ENCODE results near the gene ECE1. TPM values are rescaled to one million over a fixed set of nuclear protein-coding genes. Genes with fewer than 3 reads are reported as not detected.

ECE1 gene
- total and polyA plus RNA-seq, 10 of the 15 experiments (the other 5 are each of a cell fraction or from before 2014, with no cell fraction given): 0.97 to 81.0 (median 37.0) TPM

DNA sequence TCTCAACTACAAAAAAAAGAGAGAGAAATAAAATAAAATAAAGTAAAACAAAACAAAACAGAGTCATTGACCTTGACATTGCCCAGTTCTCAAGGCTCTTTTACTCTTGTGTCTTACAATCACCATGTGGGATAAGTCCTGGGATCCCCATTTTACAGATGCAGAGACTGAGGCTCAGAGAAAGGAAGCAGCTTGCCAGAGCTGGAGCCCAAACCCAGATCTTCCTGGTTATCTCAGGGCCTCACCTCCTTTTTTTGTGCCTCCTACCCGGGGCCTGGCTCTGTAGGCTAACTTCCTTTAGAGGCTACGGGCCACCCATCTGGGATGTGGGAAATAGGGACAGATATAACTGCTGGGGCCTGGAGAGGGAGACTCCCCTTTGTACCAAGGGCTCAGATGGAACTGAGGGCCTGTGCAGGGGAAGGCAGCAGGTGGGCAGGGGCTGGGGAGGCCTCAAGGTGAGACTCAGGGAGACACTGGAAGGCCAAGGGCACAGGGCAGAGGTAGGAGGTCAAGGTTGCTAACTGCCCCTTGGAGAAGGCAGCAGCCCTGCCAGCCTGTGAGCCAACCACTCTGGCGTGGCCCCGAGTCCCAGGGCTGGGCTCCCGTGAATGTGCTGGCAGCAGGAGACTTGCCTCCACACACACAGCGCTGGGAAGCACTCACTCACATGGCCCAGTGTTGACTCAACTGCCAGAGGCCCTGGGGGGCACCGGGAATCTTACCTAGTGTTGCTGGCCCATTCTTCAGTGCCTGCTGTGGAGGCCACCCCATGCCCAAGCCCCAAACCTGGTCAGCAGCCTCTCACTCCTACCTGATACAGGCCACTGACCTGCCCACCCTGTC lies 6.5 kb upstream of the ECE1 start (continued):
- TF ChIP-seq, protein P1, sequence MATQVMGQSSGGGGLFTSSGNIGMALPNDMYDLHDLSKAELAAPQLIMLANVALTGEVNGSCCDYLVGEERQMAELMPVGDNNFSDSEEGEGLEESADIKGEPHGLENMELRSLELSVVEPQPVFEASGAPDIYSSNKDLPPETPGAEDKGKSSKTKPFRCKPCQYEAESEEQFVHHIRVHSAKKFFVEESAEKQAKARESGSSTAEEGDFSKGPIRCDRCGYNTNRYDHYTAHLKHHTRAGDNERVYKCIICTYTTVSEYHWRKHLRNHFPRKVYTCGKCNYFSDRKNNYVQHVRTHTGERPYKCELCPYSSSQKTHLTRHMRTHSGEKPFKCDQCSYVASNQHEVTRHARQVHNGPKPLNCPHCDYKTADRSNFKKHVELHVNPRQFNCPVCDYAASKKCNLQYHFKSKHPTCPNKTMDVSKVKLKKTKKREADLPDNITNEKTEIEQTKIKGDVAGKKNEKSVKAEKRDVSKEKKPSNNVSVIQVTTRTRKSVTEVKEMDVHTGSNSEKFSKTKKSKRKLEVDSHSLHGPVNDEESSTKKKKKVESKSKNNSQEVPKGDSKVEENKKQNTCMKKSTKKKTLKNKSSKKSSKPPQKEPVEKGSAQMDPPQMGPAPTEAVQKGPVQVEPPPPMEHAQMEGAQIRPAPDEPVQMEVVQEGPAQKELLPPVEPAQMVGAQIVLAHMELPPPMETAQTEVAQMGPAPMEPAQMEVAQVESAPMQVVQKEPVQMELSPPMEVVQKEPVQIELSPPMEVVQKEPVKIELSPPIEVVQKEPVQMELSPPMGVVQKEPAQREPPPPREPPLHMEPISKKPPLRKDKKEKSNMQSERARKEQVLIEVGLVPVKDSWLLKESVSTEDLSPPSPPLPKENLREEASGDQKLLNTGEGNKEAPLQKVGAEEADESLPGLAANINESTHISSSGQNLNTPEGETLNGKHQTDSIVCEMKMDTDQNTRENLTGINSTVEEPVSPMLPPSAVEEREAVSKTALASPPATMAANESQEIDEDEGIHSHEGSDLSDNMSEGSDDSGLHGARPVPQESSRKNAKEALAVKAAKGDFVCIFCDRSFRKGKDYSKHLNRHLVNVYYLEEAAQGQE (IDR thresholded peaks at IDR 0.05; ENCODE audit: low read depth, low read length): no peak
- TF ChIP-seq CREM (IDR thresholded peaks at IDR 0.05; ENCODE audit: low read depth): no peak
- TF ChIP-seq, protein P2, sequence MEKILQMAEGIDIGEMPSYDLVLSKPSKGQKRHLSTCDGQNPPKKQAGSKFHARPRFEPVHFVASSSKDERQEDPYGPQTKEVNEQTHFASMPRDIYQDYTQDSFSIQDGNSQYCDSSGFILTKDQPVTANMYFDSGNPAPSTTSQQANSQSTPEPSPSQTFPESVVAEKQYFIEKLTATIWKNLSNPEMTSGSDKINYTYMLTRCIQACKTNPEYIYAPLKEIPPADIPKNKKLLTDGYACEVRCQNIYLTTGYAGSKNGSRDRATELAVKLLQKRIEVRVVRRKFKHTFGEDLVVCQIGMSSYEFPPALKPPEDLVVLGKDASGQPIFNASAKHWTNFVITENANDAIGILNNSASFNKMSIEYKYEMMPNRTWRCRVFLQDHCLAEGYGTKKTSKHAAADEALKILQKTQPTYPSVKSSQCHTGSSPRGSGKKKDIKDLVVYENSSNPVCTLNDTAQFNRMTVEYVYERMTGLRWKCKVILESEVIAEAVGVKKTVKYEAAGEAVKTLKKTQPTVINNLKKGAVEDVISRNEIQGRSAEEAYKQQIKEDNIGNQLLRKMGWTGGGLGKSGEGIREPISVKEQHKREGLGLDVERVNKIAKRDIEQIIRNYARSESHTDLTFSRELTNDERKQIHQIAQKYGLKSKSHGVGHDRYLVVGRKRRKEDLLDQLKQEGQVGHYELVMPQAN (conservative IDR thresholded peaks at IDR 0.05): no peak

- no TSS peak for BruUV-seq (replicated peaks)
- Histone ChIP-seq H3K79me2 (ENCODE audit: control insufficient read depth, insufficient read depth, low read length) (no peaks in the 10 kb centered on the region), H3K4me2 (ENCODE audit: control insufficient read depth, insufficient read depth) (peak overlapping the region; percentile 99), H3K27ac (ENCODE audit: control insufficient read depth, insufficient read depth) (peak overlapping the region; percentile 96), H2AFZ (ENCODE audit: control insufficient read depth, low read depth, low read length) (no peak overlapping the region), H3K36me3 (ENCODE audit: control insufficient read depth in 2 of 2, insufficient read depth in 2 of 2, low read length in 1 of 2) (peaks cover 0 to 13% of the 10 kb centered on the region in 2 experiments; a peak in 2 of 4 replicates), H4K20me1 (ENCODE audit: control insufficient read depth, insufficient read depth) (no peaks in the 10 kb centered on the region), H3K27me3 (replicated peaks in 1 of 2; ENCODE audit: control insufficient read depth in 2 of 2, insufficient read depth in 2 of 2, low read length in 1 of 2) (no peaks in the 10 kb centered on the region), H3K4me1 (ENCODE audit: control insufficient read depth, insufficient read depth, low read length) (peaks cover 55% of the 10 kb centered on the region), H3K4me3 (no peak overlapping the region), H3K9ac (ENCODE audit: control insufficient read depth, insufficient read depth, low read length) (peak overlapping the region; percentile 25; the same call in 1 of the 2 replicates), H3K9me3 (replicated peaks; ENCODE audit: control insufficient read depth, insufficient read depth, low read length) (no peaks in the 10 kb centered on the region)
- POLR2A ChIA-PET: interaction anchor here (1.4 to 7.1 kb wide), 4 partner anchors 17 to 48 kb away, joined by 5 to 88 read pairs (median 64); no protein-coding TSS in a partner anchor
- RAD21 ChIA-PET (ENCODE audit: unreplicated experiment): interaction anchor here (1.4 to 5.5 kb wide), 6 partner anchors 29 to 78 kb away, joined by 3 to 97 read pairs (median 26); no protein-coding TSS in a partner anchor
- FAIRE-seq (no peak), DNase-seq (ENCODE audit: low read depth, low spot score) (no peak), ATAC-seq (no peak)
- intact Hi-C loops (cut with micrococcal nuclease; ENCODE audit: unreplicated experiment) (no loop called here), in situ Hi-C loops (cut with MboI) (no loop called here)
- CTCF ChIA-PET: interaction anchor here (0.9 to 19.3 kb wide), 9 partner anchors 9 to 73 kb away, joined by 3 to 131 read pairs (median 19); no protein-coding TSS in a partner anchor
- no peak for TF ChIP-seq ATF3 (IDR thresholded peaks at IDR 0.05; ENCODE audit: borderline replicate concordance, extremely low read depth, low read depth, low read length)
- no peak for TF ChIP-seq RBBP5 (conservative IDR thresholded peaks at IDR 0.05)
- no peak for TF ChIP-seq EED (IDR thresholded peaks at IDR 0.05; ENCODE audit: low read depth)
- TF ChIP-seq SREBF1 (IDR thresholded peaks at IDR 0.05; ENCODE audit: low read length): no peak
- TF ChIP-seq TCF3 (IDR thresholded peaks at IDR 0.05; ENCODE audit: borderline replicate concordance, insufficient read depth, low read depth, low read length): no peak
- 52% methylated on average over 6 of the region's 6 CpGs for whole genome bisulfite sequencing (ENCODE audit: insufficient coverage, insufficient replicate concordance, low lambda C conversion rate, missing lambda C conversion rate)
- SMC1A ChIA-PET (ENCODE audit: uncharacterized antibody, unreplicated experiment): interaction anchor here (1.0 to 7.7 kb wide), 8 partner anchors 11 to 63 kb away, joined by 3 to 123 read pairs (median 8); no protein-coding TSS in a partner anchor
Observed at GRCh38 chr1:21295545-21295944, 5.3 kb upstream of the ECE1 start.

All from GM12878 (cell line).